ENCODE measurements around the gene XIRP2. TPM values are rescaled to one million over a fixed set of nuclear protein-coding genes. Genes with fewer than 3 reads are reported as not detected.

XIRP2 gene
- total RNA-seq (2022) (not detected in 2 replicates), Bru-seq, nascent RNA (percentile 8 among the genes with signal in this experiment), BruChase-seq, experiment 1, labeled RNA remaining after a 6-hour chase (percentile 4 among the genes with signal in this experiment), BruChase-seq, experiment 2, labeled RNA remaining after a 2-hour chase (percentile 4 among the genes with signal in this experiment)
- long read RNA-seq = 0 reads

- Mint-ChIP-seq H3K27me3 (ENCODE audit: unreplicated experiment) (no peaks in the 10 kb centered on the region), H3K4me1 (ENCODE audit: low read depth, unreplicated experiment) (no peaks in the 10 kb centered on the region), H3K36me3 (ENCODE audit: insufficient read depth, unreplicated experiment) (no peaks in the 10 kb centered on the region), H3K27ac (ENCODE audit: unreplicated experiment) (no peak within 1 kb of the TSS), H3K4me3 (ENCODE audit: low read depth, unreplicated experiment) (no peak within 1 kb of the TSS), H3K9me3 (ENCODE audit: low read depth, unreplicated experiment) (peaks cover 3% of the 10 kb centered on the region)
- TF ChIP-seq CTCF (IDR thresholded peaks at IDR 0.05; ENCODE audit: unreplicated experiment) = no peak
- CTCF ChIA-PET = no interaction called here
- DNase-seq = no peak
- no TSS peak for BruUV-seq (replicated peaks)
- intact Hi-C loops (cut with micrococcal nuclease; ENCODE audit: unreplicated experiment) = no loop called here
Observed at GRCh38 chr2:166888180-166888579, at the start of gene XIRP2. Gene XIRP2, plus strand, starts transcription at chr2:166888480. Its CDS starts 15,003 bp downstream, at chr2:166903483.

- no peaks in the 10 kb centered on the region for H3K4me1 Mint-ChIP-seq (ENCODE audit: low read depth, unreplicated experiment)
- peaks cover 2% of the 10 kb centered on the region for H3K9me3 Mint-ChIP-seq (ENCODE audit: low read depth, unreplicated experiment)
- H3K36me3 Mint-ChIP-seq (ENCODE audit: insufficient read depth, unreplicated experiment) = no peaks in the 10 kb centered on the region
- no peaks in the 10 kb centered on the region for H3K27me3 Mint-ChIP-seq (ENCODE audit: unreplicated experiment)
- no TSS peak for BruUV-seq (replicated peaks)
- intact Hi-C loops (cut with micrococcal nuclease; ENCODE audit: unreplicated experiment) = no loop called here
- H3K27ac Mint-ChIP-seq (ENCODE audit: unreplicated experiment) = no peak overlapping the region
- no peak overlapping the region for H3K4me3 Mint-ChIP-seq (ENCODE audit: low read depth, unreplicated experiment)
- no peak for DNase-seq
- CTCF ChIA-PET = no interaction called here
- TF ChIP-seq CTCF (IDR thresholded peaks at IDR 0.05; ENCODE audit: unreplicated experiment) = no peak
Observed at GRCh38 chr2:166841152-166841551, 47.1 kb upstream of the XIRP2 start.

DNA sequence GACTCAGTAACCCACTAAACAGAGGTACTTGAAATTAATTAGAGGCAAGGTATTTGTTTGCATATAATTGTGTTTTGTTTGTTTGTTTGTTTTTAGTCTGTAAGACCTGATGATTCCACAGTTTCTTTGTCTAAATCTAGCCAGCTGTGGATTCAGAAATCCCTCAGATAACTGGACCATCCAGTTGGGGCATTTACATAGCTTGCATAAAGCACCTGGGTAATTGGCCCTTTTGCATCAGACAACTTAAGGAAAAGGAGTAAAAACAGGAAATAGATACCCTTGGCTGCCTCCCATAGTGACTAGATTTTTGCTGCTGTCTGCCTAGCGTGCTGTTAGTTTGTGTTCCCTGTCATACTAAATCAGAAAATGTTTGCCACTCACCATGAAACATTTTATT is 46.6 kb upstream of the XIRP2 start:
- intact Hi-C loops (cut with micrococcal nuclease; ENCODE audit: unreplicated experiment) = no loop called here
- CTCF ChIA-PET = no interaction called here
- DNase-seq = no peak
- no peak overlapping the region for H3K4me3 Mint-ChIP-seq (ENCODE audit: low read depth, unreplicated experiment)
- H3K4me1 Mint-ChIP-seq (ENCODE audit: low read depth, unreplicated experiment) = no peaks in the 10 kb centered on the region
- H3K27me3 Mint-ChIP-seq (ENCODE audit: unreplicated experiment) = no peaks in the 10 kb centered on the region
- no peaks in the 10 kb centered on the region for H3K9me3 Mint-ChIP-seq (ENCODE audit: low read depth, unreplicated experiment)
- H3K27ac Mint-ChIP-seq (ENCODE audit: unreplicated experiment) = no peak overlapping the region
- BruUV-seq (replicated peaks) = no TSS peak
- no peaks in the 10 kb centered on the region for H3K36me3 Mint-ChIP-seq (ENCODE audit: insufficient read depth, unreplicated experiment)
- TF ChIP-seq CTCF (IDR thresholded peaks at IDR 0.05; ENCODE audit: unreplicated experiment) = no peak

- no peaks in the 10 kb centered on the region for H3K27me3 Mint-ChIP-seq (ENCODE audit: unreplicated experiment)
- no peak overlapping the region for H3K4me3 Mint-ChIP-seq (ENCODE audit: low read depth, unreplicated experiment)
- no peaks in the 10 kb centered on the region for H3K36me3 Mint-ChIP-seq (ENCODE audit: insufficient read depth, unreplicated experiment)
- H3K9me3 Mint-ChIP-seq (ENCODE audit: low read depth, unreplicated experiment) = no peaks in the 10 kb centered on the region
- CTCF ChIA-PET = no interaction called here
- no peak overlapping the region for H3K27ac Mint-ChIP-seq (ENCODE audit: unreplicated experiment)
- no peak for TF ChIP-seq CTCF (IDR thresholded peaks at IDR 0.05; ENCODE audit: unreplicated experiment)
- intact Hi-C loops (cut with micrococcal nuclease; ENCODE audit: unreplicated experiment) = no loop called here
- no peaks in the 10 kb centered on the region for H3K4me1 Mint-ChIP-seq (ENCODE audit: low read depth, unreplicated experiment)
- no peak for DNase-seq
- BruUV-seq (replicated peaks) = no TSS peak
Observed at GRCh38 chr2:166844111-166844510, 44.2 kb upstream of the XIRP2 start.

Data from Calu3 (cell line).